Neural crest cell (in vitro differentiated cells): Measurements from ENCODE around the gene LINC00305. TPM values are rescaled to one million over a fixed set of nuclear protein-coding genes. Genes with fewer than 3 reads are reported as not detected.

ENCODE experiments used
- DNase-seq: peaks from one replicate; pipeline ENCODE4 v3.0.0; 2021; ENCODE audit warnings: low read depth, mixed read lengths, low spot score
- H3K27ac Mint-ChIP-seq: one replicate; pipeline ENCODE4 v1.8.0; 2021; ENCODE audit warnings: mild to moderate bottlenecking, mixed read lengths; ENCODE audit not compliant: unreplicated experiment
- H3K27me3 Mint-ChIP-seq: 2 replicates; pipeline ENCODE4 v1.8.0; 2021; ENCODE audit warnings: low read depth, mild to moderate bottlenecking, mixed read lengths
- H3K36me3 Mint-ChIP-seq: 2 replicates; pipeline ENCODE4 v1.8.0; 2021; ENCODE audit warnings: low read depth, mild to moderate bottlenecking, mixed read lengths
- H3K4me1 Mint-ChIP-seq: 2 replicates; pipeline ENCODE4 v1.8.0; 2021; ENCODE audit warnings: mixed read lengths
- H3K4me3 Mint-ChIP-seq: one replicate; pipeline ENCODE4 v1.8.0; 2021; ENCODE audit warnings: mild to moderate bottlenecking, mixed read lengths
- H3K9me3 Mint-ChIP-seq: 2 replicates; pipeline ENCODE4 v1.8.0; 2021; ENCODE audit warnings: mixed read lengths
- CTCF ChIP-seq: fragments of 200-600 bp; sonication (generic); conservative IDR thresholded peaks from 2 replicates; pipeline ENCODE4 v1.5.0; 2021; ENCODE audit warnings: antibody characterized with exemption, mild to moderate bottlenecking
- total RNA-seq: library from RNA; stranded (reverse); gene quantifications from 2 replicates; pipeline ENCODE4 v1.2.1, GENCODE V29; 2021

Gene LINC00305
- total RNA-seq, 1 donor from 2014 or later: not detected

- H3K4me3 Mint-ChIP-seq: no peak overlapping the region
- peaks cover 3% of the 10 kb centered on the region for H3K9me3 Mint-ChIP-seq
- DNase-seq: no peak
- no peak overlapping the region for H3K27ac Mint-ChIP-seq
- peaks cover 3% of the 10 kb centered on the region for H3K36me3 Mint-ChIP-seq
- H3K27me3 Mint-ChIP-seq: no peaks in the 10 kb centered on the region
- TF ChIP-seq CTCF: no peak
- H3K4me1 Mint-ChIP-seq: peaks cover 24% of the 10 kb centered on the region
Measured at GRCh38 chr18:64165906-64166305, 17.0 kb upstream of the LINC00305 start.

- no peaks in the 10 kb centered on the region for H3K27me3 Mint-ChIP-seq
- H3K27ac Mint-ChIP-seq: no peak overlapping the region
- H3K9me3 Mint-ChIP-seq: peaks cover 3% of the 10 kb centered on the region
- H3K4me1 Mint-ChIP-seq: peaks cover 24% of the 10 kb centered on the region
- H3K36me3 Mint-ChIP-seq: peaks cover 3% of the 10 kb centered on the region
- TF ChIP-seq CTCF: no peak
- no peak overlapping the region for H3K4me3 Mint-ChIP-seq
- DNase-seq: no peak
Measured at GRCh38 chr18:64164883-64165282, 16.0 kb upstream of the LINC00305 start.

- Mint-ChIP-seq H3K4me1 (no peaks in the 10 kb centered on the region), H3K9me3 (no peaks in the 10 kb centered on the region), H3K27me3 (no peaks in the 10 kb centered on the region), H3K36me3 (no peaks in the 10 kb centered on the region), H3K4me3 (no peak overlapping the region), H3K27ac (no peak overlapping the region)
- TF ChIP-seq CTCF: no peak
- no peak for DNase-seq
Measured at GRCh38 chr18:64149916-64150438, 1.1 kb upstream of the LINC00305 start.

GRCh38 chr18:64142904-64143303 is 6.0 kb downstream of the LINC00305 start:
- DNase-seq: no peak
- H3K27me3 Mint-ChIP-seq: no peaks in the 10 kb centered on the region
- H3K4me3 Mint-ChIP-seq: no peak overlapping the region
- peaks cover 9% of the 10 kb centered on the region for H3K4me1 Mint-ChIP-seq
- H3K36me3 Mint-ChIP-seq: no peaks in the 10 kb centered on the region
- H3K9me3 Mint-ChIP-seq: no peaks in the 10 kb centered on the region
- TF ChIP-seq CTCF: no peak
- H3K27ac Mint-ChIP-seq: no peak overlapping the region

GRCh38 chr18:64137914-64138313 is 11.0 kb downstream of the LINC00305 start:
- no peak for TF ChIP-seq CTCF
- H3K36me3 Mint-ChIP-seq: no peaks in the 10 kb centered on the region
- H3K4me1 Mint-ChIP-seq: peaks cover 21% of the 10 kb centered on the region
- no peaks in the 10 kb centered on the region for H3K9me3 Mint-ChIP-seq
- no peak overlapping the region for H3K27ac Mint-ChIP-seq
- no peaks in the 10 kb centered on the region for H3K27me3 Mint-ChIP-seq
- DNase-seq: no peak
- H3K4me3 Mint-ChIP-seq: no peak overlapping the region
